GM06990 (cell line): ENCODE measurements around the gene KCNJ15.

ENCODE experiments used
- DNase-seq: peaks from one replicate; pipeline ENCODE4 v3.0.0-alpha.2; 2011; ENCODE audit not compliant: insufficient read length; ENCODE audit errors: extremely low read depth
- H3K27me3 ChIP-seq: replicated peaks from 2 replicates; pipeline ENCODE4 v1.6.0; 2011; ENCODE audit warnings: low read length; ENCODE audit not compliant: control insufficient read depth, insufficient read depth
- H3K36me3 ChIP-seq: 2 replicates; pipeline ENCODE4 v1.5.1; 2011; ENCODE audit warnings: low read length; ENCODE audit not compliant: control insufficient read depth, insufficient read depth
- H3K4me3 ChIP-seq: replicated peaks from 2 replicates; pipeline ENCODE4 v1.5.1; 2011; ENCODE audit warnings: low read depth, mild to moderate bottlenecking, control low read depth, low read length
- CTCF ChIP-seq: IDR thresholded peaks from 2 replicates; pipeline ENCODE4 v1.5.1; 2011; ENCODE audit warnings: low read length, control low read depth, mild to moderate bottlenecking, inconsistent platforms; ENCODE audit not compliant: insufficient read depth, poor library complexity, severe bottlenecking

The KCNJ15 gene

GRCh38 chr21:38308532-38309119, 51.8 kb downstream of the KCNJ15 start:
- H3K36me3 ChIP-seq, result no peaks in the 10 kb centered on the region
- TF ChIP-seq CTCF, result no peak
- DNase-seq, result no peak
- H3K27me3 ChIP-seq, result no peaks in the 10 kb centered on the region
- no peak overlapping the region for H3K4me3 ChIP-seq

- no peak for DNase-seq
- no peaks in the 10 kb centered on the region for H3K36me3 ChIP-seq
Observed at GRCh38 chr21:38310646-38311485, 54.1 kb downstream of the KCNJ15 start.

GRCh38 chr21:38311765-38312164, 55.0 kb downstream of the KCNJ15 start:
- H3K27me3 ChIP-seq, result no peaks in the 10 kb centered on the region
- no peak for TF ChIP-seq CTCF
- H3K4me3 ChIP-seq, result no peak overlapping the region
- DNase-seq, result no peak
- H3K36me3 ChIP-seq, result no peaks in the 10 kb centered on the region

More at GRCh38 chr21:38310646-38311485, 54.1 kb downstream of the KCNJ15 start:
- TF ChIP-seq CTCF, result no peak
- Histone ChIP-seq H3K27me3 (no peaks in the 10 kb centered on the region), H3K4me3 (no peak overlapping the region)

- no peaks in the 10 kb centered on the region for H3K27me3 ChIP-seq
- DNase-seq, result no peak
- no peak for TF ChIP-seq CTCF
- no peaks in the 10 kb centered on the region for H3K36me3 ChIP-seq
- no peak overlapping the region for H3K4me3 ChIP-seq
Observed at GRCh38 chr21:38312822-38313221, 56.0 kb downstream of the KCNJ15 start.

GRCh38 chr21:38314558-38314957, 57.8 kb downstream of the KCNJ15 start:
- no peak for TF ChIP-seq CTCF

More at GRCh38 chr21:38314558-38314957, 57.8 kb downstream of the KCNJ15 start:
- Histone ChIP-seq H3K27me3 (no peaks in the 10 kb centered on the region), H3K4me3 (no peak overlapping the region), H3K36me3 (no peaks in the 10 kb centered on the region)
- DNase-seq, result no peak
